CD14-positive monocyte (primary cell): ENCODE results near the gene EPPIN. TPM values are rescaled to one million over a fixed set of nuclear protein-coding genes. Genes with fewer than 3 reads are reported as not detected.
"Not testable (repeated sequence)": the region's sequence is repeated elsewhere in the genome, so short reads cannot be mapped to it uniquely, and the experiment has no call there.

Experiments used
- DNase-seq, 3 donors: peaks; one replicate each; pipeline ENCODE4 v3.0.0-alpha.2; 2011 to 2022
- H2AFZ ChIP-seq: 2 replicates; pipeline ENCODE4 v1.6.0; 2012; ENCODE audit warnings: mild to moderate bottlenecking, low read depth, low read length, inconsistent platforms; ENCODE audit not compliant: insufficient read depth, poor library complexity, severe bottlenecking
- H3K27ac ChIP-seq, 2 donors: 1 replicate in 1 of 2; 2 replicates in 1 of 2; pipeline ENCODE4 v1.5.1; 2012 to 2013; ENCODE audit warnings: low read length in 2 of 2, control low read depth in 1 of 2, inconsistent platforms in 1 of 2, low read depth in 1 of 2, mild to moderate bottlenecking in 1 of 2
- H3K27me3 ChIP-seq, 2 donors: one replicate each; pipeline versions ENCODE4 v1.6.0 to v1.6.1; 2011 to 2013; ENCODE audit warnings: low read length in 2 of 2; ENCODE audit not compliant: control insufficient read depth in 2 of 2, insufficient read depth in 2 of 2
- H3K36me3 ChIP-seq, 2 donors: replicated peaks in 1 of 2; 1 replicate in 1 of 2; 2 replicates in 1 of 2; pipeline versions ENCODE4 v1.5.1 to v1.6.1; 2012 to 2013; ENCODE audit warnings: low read length in 2 of 2, control low read depth in 1 of 2, inconsistent platforms in 1 of 2, mild to moderate bottlenecking in 1 of 2; ENCODE audit not compliant: insufficient read depth in 2 of 2, control insufficient read depth in 1 of 2
- H3K4me1 ChIP-seq, 2 donors: 1 replicate in 1 of 2; 2 replicates in 1 of 2; pipeline versions ENCODE4 v1.5.1 to v1.6.1; 2012 to 2013; ENCODE audit warnings: low read length in 2 of 2, control low read depth in 1 of 2, inconsistent platforms in 1 of 2, mild to moderate bottlenecking in 1 of 2, moderate library complexity in 1 of 2; ENCODE audit not compliant: insufficient read depth in 2 of 2, control insufficient read depth in 1 of 2
- H3K4me2 ChIP-seq: replicated peaks from 2 replicates; pipeline ENCODE3; 2012; ENCODE audit warnings: low read length, moderate library complexity, mild to moderate bottlenecking; ENCODE audit not compliant: poor library complexity, severe bottlenecking; ENCODE audit errors: extremely low read depth
- H3K4me3 ChIP-seq, 3 experiments: fragments of 200-600 bp in 1 of 3; sonication (generic) in 1 of 3; replicated peaks in 1 of 3; 1 replicate in 2 of 3; 2 replicates in 1 of 3; pipeline ENCODE4 v1.5.1; 2011 to 2013; ENCODE audit warnings: low read length in 3 of 3, mild to moderate bottlenecking in 3 of 3, control low read depth in 2 of 3, low read depth in 2 of 3, inconsistent platforms in 1 of 3, moderate library complexity in 1 of 3
- H3K79me2 ChIP-seq: 2 replicates; pipeline ENCODE4 v1.6.0; 2012; ENCODE audit warnings: mild to moderate bottlenecking, control low read depth, inconsistent platforms, low read length, moderate library complexity; ENCODE audit not compliant: insufficient read depth
- H3K9ac ChIP-seq: 2 replicates; pipeline ENCODE4 v1.6.0; 2017; ENCODE audit warnings: low read length, mild to moderate bottlenecking; ENCODE audit not compliant: insufficient read depth, poor library complexity, severe bottlenecking
- H3K9me3 ChIP-seq, 2 donors: replicated peaks in 1 of 2; 1 replicate in 1 of 2; 2 replicates in 1 of 2; pipeline versions ENCODE4 v1.5.1 to v1.6.1; 2012 to 2013; ENCODE audit warnings: low read length in 2 of 2, control low read depth in 1 of 2; ENCODE audit not compliant: control insufficient read depth in 1 of 2, insufficient read depth in 1 of 2
- H4K20me1 ChIP-seq: 2 replicates; pipeline ENCODE4 v1.6.0; 2012; ENCODE audit warnings: mild to moderate bottlenecking, low read length, control low read depth, moderate library complexity; ENCODE audit not compliant: insufficient read depth
- H3K27ac Mint-ChIP-seq, 7 donors: one replicate each; pipeline ENCODE4 v1.8.0; 2020; ENCODE audit warnings: mild to moderate bottlenecking in 7 of 7, mixed read lengths in 7 of 7, moderate library complexity in 6 of 7, inconsistent platforms in 2 of 7
- H3K27me3 Mint-ChIP-seq, 3 donors: one replicate each; pipeline ENCODE4 v1.8.0; 2021 to 2022; ENCODE audit warnings: low read depth in 3 of 3, mild to moderate bottlenecking in 3 of 3, mixed read lengths in 3 of 3, moderate library complexity in 3 of 3, inconsistent platforms in 1 of 3
- H3K36me3 Mint-ChIP-seq, 2 donors: one replicate each; pipeline ENCODE4 v1.8.0; 2020; ENCODE audit warnings: mixed read lengths in 2 of 2, inconsistent platforms in 1 of 2, mild to moderate bottlenecking in 1 of 2
- H3K4me1 Mint-ChIP-seq: one replicate; pipeline ENCODE4 v1.8.0; 2020; ENCODE audit warnings: mild to moderate bottlenecking, mixed read lengths
- H3K4me3 Mint-ChIP-seq, 2 donors: one replicate each; pipeline ENCODE4 v1.8.0; 2020; ENCODE audit warnings: mild to moderate bottlenecking in 2 of 2, mixed read lengths in 2 of 2, moderate library complexity in 1 of 2
- H3K9me3 Mint-ChIP-seq, 7 donors: one replicate each; pipeline ENCODE4 v1.8.0; 2020 to 2022; ENCODE audit warnings: mixed read lengths in 7 of 7, mild to moderate bottlenecking in 6 of 7, moderate library complexity in 6 of 7, inconsistent platforms in 2 of 7
- CTCF ChIP-seq: fragments of 200-600 bp; IDR thresholded peaks from one replicate; pipeline ENCODE4 v1.8.0; 2022; ENCODE audit warnings: antibody characterized with exemption, mild to moderate bottlenecking
- WGBS: methylation state at CpG from one replicate; pipeline ENCODE4 v1.1.5; 2013; ENCODE audit warnings: missing lambda C conversion rate; ENCODE audit not compliant: insufficient coverage; 5-methylcytosine and 5-hydroxymethylcytosine counted together
- intact Hi-C, 2 donors: fragments of 100-400 bp; cut with micrococcal nuclease; formaldehyde crosslinking; loops; one replicate each; pipeline versions ENCODE4 v1.15.0 to v1.15.1; 2023
- polyA plus RNA-seq, 3 donors: library from polyadenylated mRNA; depleted of rRNA in 1 of 3; unstranded in 2 of 3; stranded (reverse) in 1 of 3; fragments of 300-500 nt in 2 of 3; fragments of >200 nt in 1 of 3; fragmentation: Illumina TruSeq in 2 of 3; gene quantifications; 1 replicate in 2 of 3; 2 replicates in 1 of 3; pipeline ENCODE4 v1.2.3, GENCODE V29; 2012 to 2021

The EPPIN gene
- polyA plus RNA-seq, 3 donors: not detected

GRCh38 chr20:45589725-45590124, 42.5 kb upstream of the EPPIN start:
- Mint-ChIP-seq H3K27ac (no peak overlapping the region), H3K36me3 (no peaks in the 10 kb centered on the region), H3K4me1 (no peaks in the 10 kb centered on the region), H3K4me3 (no peak overlapping the region), H3K27me3 (peaks cover 5 to 12% (median 9%) of the 10 kb centered on the region in 3 donors), H3K9me3 (peaks cover 0 to 5% (median 2%) of the 10 kb centered on the region in 7 donors)
- Histone ChIP-seq H3K4me2 (no peak overlapping the region), H4K20me1 (no peaks in the 10 kb centered on the region), H3K4me3 (no peak overlapping the region), H3K27me3 (peaks cover 2 to 9% of the 10 kb centered on the region in 2 donors), H2AFZ (no peak overlapping the region), H3K9ac (no peak overlapping the region), H3K27ac (no peak overlapping the region), H3K36me3 (no peaks in the 10 kb centered on the region), H3K79me2 (no peaks in the 10 kb centered on the region), H3K9me3 (no peaks in the 10 kb centered on the region), H3K4me1 (no peaks in the 10 kb centered on the region)
- no CpG with 5 or more reads among the region's 1 CpG for WGBS
- intact Hi-C loops: no loop called here
- TF ChIP-seq CTCF: no peak
- no peak for DNase-seq

GRCh38 chr20:45588800-45589199, 41.6 kb upstream of the EPPIN start:
- TF ChIP-seq CTCF: no peak
- H3K36me3 Mint-ChIP-seq: no peaks in the 10 kb centered on the region
- H3K27ac Mint-ChIP-seq: no peak overlapping the region
- Histone ChIP-seq H3K4me2 (no peak overlapping the region), H3K36me3 (no peaks in the 10 kb centered on the region), H3K4me1 (no peaks in the 10 kb centered on the region), H3K9ac (no peak overlapping the region), H4K20me1 (no peaks in the 10 kb centered on the region), H2AFZ (no peak overlapping the region), H3K27ac (no peak overlapping the region), H3K27me3 (peaks cover 2 to 7% of the 10 kb centered on the region in 2 donors), H3K4me3 (no peak overlapping the region), H3K79me2 (no peaks in the 10 kb centered on the region), H3K9me3 (no peaks in the 10 kb centered on the region)
- intact Hi-C loops: no loop called here
- H3K27me3 Mint-ChIP-seq: peaks cover 6 to 9% (median 6%) of the 10 kb centered on the region in 3 donors
- WGBS: no CpG with 5 or more reads among the region's 2 CpGs
- DNase-seq: no peak
- H3K4me1 Mint-ChIP-seq: no peaks in the 10 kb centered on the region
- H3K4me3 Mint-ChIP-seq: no peak overlapping the region
- peaks cover 0 to 5% (median 0%) of the 10 kb centered on the region in 7 donors for H3K9me3 Mint-ChIP-seq

- H3K79me2 ChIP-seq, DNase-seq, H3K27ac Mint-ChIP-seq, H3K4me3 Mint-ChIP-seq, H3K9me3 Mint-ChIP-seq, H3K4me1 ChIP-seq, intact Hi-C loops, H3K36me3 Mint-ChIP-seq, H3K9me3 ChIP-seq, H3K4me1 Mint-ChIP-seq, H3K4me2 ChIP-seq, H3K36me3 ChIP-seq, H3K9ac ChIP-seq, H2AFZ ChIP-seq, H3K27me3 ChIP-seq, H4K20me1 ChIP-seq, H3K27ac ChIP-seq, H3K4me3 ChIP-seq: not testable (repeated sequence)
- H3K27me3 Mint-ChIP-seq: peaks cover 10 to 14% (median 12%) of the 10 kb centered on the region in 3 donors
- WGBS: 91% methylated on average over 4 of the region's 5 CpGs
Measured at GRCh38 chr20:45585986-45586385, 38.8 kb upstream of the EPPIN start.
